ENCODE data around the gene CDK8.

DNA sequence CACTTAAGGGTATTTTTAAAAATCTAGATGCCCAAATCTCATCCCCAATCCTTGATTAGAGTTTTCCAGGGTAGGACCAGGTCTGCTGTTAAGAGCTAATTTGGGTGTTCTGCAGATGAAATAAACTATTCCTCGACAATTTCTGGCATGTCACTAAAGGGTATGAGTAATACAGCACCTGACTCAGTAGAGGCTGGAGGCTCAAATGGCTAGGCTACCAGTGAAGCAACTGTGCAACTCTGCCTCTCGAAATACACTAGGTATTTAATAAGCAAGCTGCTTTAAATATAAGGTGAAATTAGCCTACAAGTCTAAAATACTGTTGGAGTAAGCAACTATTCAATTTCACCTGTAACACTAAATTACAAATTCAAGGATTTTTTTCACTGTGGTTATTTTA lies 33.4 kb upstream of the CDK8 start:
- TF ChIP-seq ZNF274 (IDR thresholded peaks at IDR 0.05; ENCODE audit: low read depth, low read length) (no peak), YY1 (IDR thresholded peaks at IDR 0.05; ENCODE audit: insufficient read depth, insufficient read length) (no peak), SUZ12 (IDR thresholded peaks at IDR 0.05; ENCODE audit: extremely low read depth, insufficient read depth, insufficient read length) (no peak)

Data from NT2/D1 (cell line).